Measurements from ENCODE around the gene KLF1. TPM values are rescaled to one million over a fixed set of nuclear protein-coding genes. Genes with fewer than 3 reads are reported as not detected.

KLF1 gene
- total RNA-seq, 1 experiment from 2014 or later: not detected

- no peak for DNase-seq (ENCODE audit: low spot score)
These were observed 48.7 kb downstream of the KLF1 start, which contains the start of gene MAST1 for GRCh38 chr19:12838182-12838885. Gene MAST1, plus strand, starts transcription at chr19:12838515. Its CDS starts 58 bp downstream, at chr19:12838573.

- no peak for DNase-seq (ENCODE audit: low spot score)
These were observed 49.8 kb downstream of the KLF1 start for GRCh38 chr19:12837225-12837624.

- no peak for DNase-seq (ENCODE audit: low spot score)
These were observed 50.5 kb downstream of the KLF1 start for GRCh38 chr19:12836529-12836863.

- no peak for DNase-seq (ENCODE audit: low spot score)
These were observed 51.8 kb downstream of the KLF1 start for GRCh38 chr19:12834976-12835757.

- no peak for DNase-seq (ENCODE audit: low spot score)
These were observed 52.4 kb downstream of the KLF1 start, which contains the start of gene RTBDN for GRCh38 chr19:12834566-12834943. Gene RTBDN, minus strand, starts transcription at chr19:12834579. Its CDS starts 4,600 bp downstream, at chr19:12829979.

Other genes starting within 250 kb of the KLF1 start
- gene MAN2B1, start 220.5 kb downstream of the KLF1 start, total RNA-seq (2014; rRNA removed; shearing (Covaris generic)): 45.7 and 65.6 TPM in 2 replicates
- 14.9 and 15.1 TPM in 2 replicates for gene WDR83, start 220.4 kb downstream of the KLF1 start, total RNA-seq (2014; rRNA removed; shearing (Covaris generic))
- gene DHPS, start 205.3 kb downstream of the KLF1 start, total RNA-seq (2014; rRNA removed; shearing (Covaris generic)): 132 and 170 TPM in 2 replicates
- gene GNG14, start 199.2 kb downstream of the KLF1 start, total RNA-seq (2014; rRNA removed; shearing (Covaris generic)): not detected in 2 replicates
- 16.7 and 21.8 TPM in 2 replicates for gene FBXW9, start 190.6 kb downstream of the KLF1 start, total RNA-seq (2014; rRNA removed; shearing (Covaris generic))
- 9.3 and 14.5 TPM in 2 replicates for gene TNPO2, start 163.3 kb downstream of the KLF1 start, total RNA-seq (2014; rRNA removed; shearing (Covaris generic))
- gene TRIR, start 152.5 kb downstream of the KLF1 start, total RNA-seq (2014; rRNA removed; shearing (Covaris generic)): 344 and 364 TPM in 2 replicates
- gene GET3, start 149.7 kb downstream of the KLF1 start, total RNA-seq (2014; rRNA removed; shearing (Covaris generic)): 198 and 212 TPM in 2 replicates
- gene BEST2, start 135.4 kb downstream of the KLF1 start, total RNA-seq (2014; rRNA removed; shearing (Covaris generic)): not detected in 2 replicates
- 10.2 and 20.5 TPM in 2 replicates for gene HOOK2, start 111.6 kb downstream of the KLF1 start, total RNA-seq (2014; rRNA removed; shearing (Covaris generic))
- 79.1 and 85.7 TPM in 2 replicates for gene JUNB, start 95.7 kb downstream of the KLF1 start, total RNA-seq (2014; rRNA removed; shearing (Covaris generic))
- not detected in 2 replicates for gene PRDX2, start 85.4 kb downstream of the KLF1 start, total RNA-seq (2014; rRNA removed; shearing (Covaris generic))
- not detected in 2 replicates for gene THSD8, start 85.1 kb downstream of the KLF1 start, total RNA-seq (2014; rRNA removed; shearing (Covaris generic))
- gene RNASEH2A, start 80.6 kb downstream of the KLF1 start, total RNA-seq (2014; rRNA removed; shearing (Covaris generic)): 88.8 and 89.6 TPM in 2 replicates
- 3.4 TPM in 1 of 2 replicates, not detected in the other for gene RTBDN, start 52.6 kb downstream of the KLF1 start, total RNA-seq (2014; rRNA removed; shearing (Covaris generic))
- gene MAST1, start 48.7 kb downstream of the KLF1 start, total RNA-seq (2014; rRNA removed; shearing (Covaris generic)): 1.3 and 3.2 TPM in 2 replicates
- gene DNASE2, start 5.8 kb downstream of the KLF1 start, total RNA-seq (2014; rRNA removed; shearing (Covaris generic)): 61.3 and 74.4 TPM in 2 replicates
- 25.0 and 25.8 TPM in 2 replicates for gene GCDH, start 4.0 kb upstream of the KLF1 start, total RNA-seq (2014; rRNA removed; shearing (Covaris generic))
- 0.12 and 0.28 TPM in 2 replicates for gene SYCE2, start 32.1 kb upstream of the KLF1 start, total RNA-seq (2014; rRNA removed; shearing (Covaris generic))
- gene FARSA, start 46.5 kb upstream of the KLF1 start, total RNA-seq (2014; rRNA removed; shearing (Covaris generic)): 98.2 and 99.1 TPM in 2 replicates
- 1,790 and 1,863 TPM in 2 replicates for gene CALR, start 51.4 kb upstream of the KLF1 start, total RNA-seq (2014; rRNA removed; shearing (Covaris generic))
- 180 and 185 TPM in 2 replicates for gene RAD23A, start 58.7 kb upstream of the KLF1 start, total RNA-seq (2014; rRNA removed; shearing (Covaris generic))
- gene GADD45GIP1, start 70.0 kb upstream of the KLF1 start, total RNA-seq (2014; rRNA removed; shearing (Covaris generic)): 64.2 and 82.8 TPM in 2 replicates
- 0.10 and 0.36 TPM in 2 replicates for gene DAND5, start 82.4 kb upstream of the KLF1 start, total RNA-seq (2014; rRNA removed; shearing (Covaris generic))
- 17.0 and 25.7 TPM in 2 replicates for gene NFIX, start 108.3 kb upstream of the KLF1 start, total RNA-seq (2014; rRNA removed; shearing (Covaris generic))
- gene LYL1, start 215.7 kb upstream of the KLF1 start, total RNA-seq (2014; rRNA removed; shearing (Covaris generic)): not detected in 2 replicates
- 46.7 and 49.1 TPM in 2 replicates for gene TRMT1, start 229.5 kb upstream of the KLF1 start, total RNA-seq (2014; rRNA removed; shearing (Covaris generic))
- 85.9 and 101 TPM in 2 replicates for gene NACC1, start 231.1 kb upstream of the KLF1 start, total RNA-seq (2014; rRNA removed; shearing (Covaris generic))